ENCODE data around the gene NGLY1.

The NGLY1 gene

GRCh38 chr3:25782938-25783660 is at the start of gene NGLY1:
Gene NGLY1, minus strand, starts transcription at chr3:25783443. Its CDS starts 53 bp downstream, at chr3:25783390.
- TF ChIP-seq CTCF (conservative IDR thresholded peaks at IDR 0.05; ENCODE audit: low read depth, low read length): no peak
- H3K4me3 ChIP-seq (ENCODE audit: low read depth, low read length): peak within 1 kb of the TSS; percentile 88
- DNase-seq (ENCODE audit: low read depth): peak; percentile 85

GRCh38 chr3:25831578-25831977 is 48.3 kb upstream of the NGLY1 start:
- DNase-seq (ENCODE audit: low read depth): peak; percentile 75
- TF ChIP-seq CTCF (conservative IDR thresholded peaks at IDR 0.05; ENCODE audit: low read depth, low read length): peak; percentile 70
- no peak overlapping the region for H3K4me3 ChIP-seq (ENCODE audit: low read depth, low read length)

- DNase-seq (ENCODE audit: low read depth): no peak
- H3K4me3 ChIP-seq (ENCODE audit: low read depth, low read length): no peak overlapping the region
- no peak for TF ChIP-seq CTCF (conservative IDR thresholded peaks at IDR 0.05; ENCODE audit: low read depth, low read length)
Observed at GRCh38 chr3:25830373-25831280, 47.4 kb upstream of the NGLY1 start.

- TF ChIP-seq CTCF (conservative IDR thresholded peaks at IDR 0.05; ENCODE audit: low read depth, low read length): no peak
- no peak for DNase-seq (ENCODE audit: low read depth)
Observed at GRCh38 chr3:25826510-25826909, 43.3 kb upstream of the NGLY1 start.

GRCh38 chr3:25823314-25823713 is 40.1 kb upstream of the NGLY1 start:
- no peak for DNase-seq (ENCODE audit: low read depth)
- no peak overlapping the region for H3K4me3 ChIP-seq (ENCODE audit: low read depth, low read length)
- TF ChIP-seq CTCF (conservative IDR thresholded peaks at IDR 0.05; ENCODE audit: low read depth, low read length): no peak

More at GRCh38 chr3:25826510-25826909, 43.3 kb upstream of the NGLY1 start:
- no peak overlapping the region for H3K4me3 ChIP-seq (ENCODE audit: low read depth, low read length)

GRCh38 chr3:25821746-25822573 is 38.7 kb upstream of the NGLY1 start:
- TF ChIP-seq CTCF (conservative IDR thresholded peaks at IDR 0.05; ENCODE audit: low read depth, low read length): no peak
- no peak for DNase-seq (ENCODE audit: low read depth)
- H3K4me3 ChIP-seq (ENCODE audit: low read depth, low read length): no peak overlapping the region

All from choroid plexus epithelial cell (primary cell).